HepG2 (cell line): ENCODE results near the gene SYNC. TPM values are rescaled to one million over a fixed set of nuclear protein-coding genes. Genes with fewer than 3 reads are reported as not detected.

ENCODE experiments used
- ATAC-seq: fragments of 200-7000 bp; cut with Tn5 transposase; 3 replicates; pipeline ENCODE4 v1.9.1; 2020; ENCODE audit warnings: mild to moderate bottlenecking, moderate library complexity
- BruUV-seq: library from RNA; stranded (reverse); fragments of 400-500 nt; replicated peaks from 2 replicates; lab custom pipeline; 2021; lab: Mats Ljungman, UMichigan
- CTCF ChIA-PET: fragments of 300-600 bp; formaldehyde crosslinking; extraction: SDS; loops from one replicate; lab custom pipeline; 2021; ENCODE audit warnings: low total read pairs, inconsistent platforms, low intra/inter-chr PET ratio; lab: Yijun Ruan, JAX
- POLR2A ChIA-PET: fragments of 350-600 bp; sonication (Branson Sonifier 250); formaldehyde crosslinking; loops from one replicate; lab custom pipeline; 2020; ENCODE audit warnings: antibody characterized with exemption, inconsistent platforms; lab: Yijun Ruan, JAX
- DNase-seq: peaks from one replicate; pipeline ENCODE4 v3.0.0-alpha.2; 2015; ENCODE audit warnings: low spot score
- FAIRE-seq: peaks from 3 replicates; lab custom pipeline; 2011; peaks lifted over from hg19 to GRCh38; lab: Jason Lieb, UNC
- H2AFZ ChIP-seq: one replicate; pipeline ENCODE4 v1.6.1; 2011; ENCODE audit warnings: low read length, inconsistent platforms
- H3K27ac ChIP-seq: fragments of 300-600 bp; 3 replicates; pipeline ENCODE4 v1.8.0; 2011; ENCODE audit warnings: mixed run types, mild to moderate bottlenecking, mixed read lengths, low read length, inconsistent platforms; ENCODE audit not compliant: insufficient read depth; ENCODE audit errors: extremely low read length
- H3K27me3 ChIP-seq, 2 experiments: fragments of 200-600 bp in 1 of 2; 2 replicates in 1 of 2; 3 replicates in 1 of 2; pipeline versions ENCODE4 v1.6.0 to v1.8.0; 2011; ENCODE audit warnings: low read length in 2 of 2, mild to moderate bottlenecking in 2 of 2, moderate library complexity in 2 of 2, inconsistent platforms in 1 of 2; ENCODE audit not compliant: insufficient read depth in 2 of 2, control insufficient read depth in 1 of 2
- H3K36me3 ChIP-seq, 2 experiments: fragments of 200-600 bp in 1 of 2; replicated peaks in 1 of 2; 2 replicates in 1 of 2; 3 replicates in 1 of 2; pipeline versions ENCODE4 v1.5.1 to v1.8.0; 2011; ENCODE audit warnings: low read length in 2 of 2, inconsistent platforms in 1 of 2; ENCODE audit not compliant: insufficient read depth in 2 of 2, control insufficient read depth in 1 of 2
- H3K4me1 ChIP-seq: 2 replicates; pipeline ENCODE4 v1.5.1; 2012; ENCODE audit warnings: low read length, inconsistent platforms; ENCODE audit not compliant: insufficient read depth
- H3K4me2 ChIP-seq: 2 replicates; pipeline ENCODE4 v1.6.0; 2011; ENCODE audit warnings: low read depth, low read length, inconsistent platforms
- H3K4me3 ChIP-seq, 3 experiments: fragments of 200-600 bp in 1 of 3; sonication (generic), shearing (Covaris generic) in 1 of 3; replicated peaks in 1 of 3; 2 replicates each; pipeline ENCODE4 v1.5.1; 2011 to 2016; ENCODE audit warnings: low read length in 3 of 3, inconsistent platforms in 2 of 3, low read depth in 2 of 3, mild to moderate bottlenecking in 2 of 3, control low read depth in 1 of 3, mixed read lengths in 1 of 3; ENCODE audit not compliant: insufficient read depth in 1 of 3
- H3K79me2 ChIP-seq: one replicate; pipeline ENCODE4 v1.6.1; 2011; ENCODE audit warnings: low read length, inconsistent platforms; ENCODE audit not compliant: insufficient read depth
- H3K9ac ChIP-seq: 2 replicates; pipeline ENCODE4 v1.6.0; 2011; ENCODE audit warnings: mild to moderate bottlenecking, low read depth, low read length, inconsistent platforms; ENCODE audit not compliant: insufficient read depth
- H3K9me3 ChIP-seq: 2 replicates; pipeline ENCODE4 v1.5.1; 2012; ENCODE audit warnings: mild to moderate bottlenecking, low read length
- H4K20me1 ChIP-seq: 2 replicates; pipeline ENCODE4 v1.6.0; 2011; ENCODE audit warnings: inconsistent platforms, mild to moderate bottlenecking, low read length, moderate library complexity; ENCODE audit not compliant: insufficient read depth
- CCAR2 ChIP-seq: fragments of 200-400 bp; formaldehyde crosslinking; optimal IDR thresholded peaks from 2 replicates; pipeline ENCODE3; 2018; ENCODE audit warnings: low read depth, mild to moderate bottlenecking, low read length, moderate library complexity
- HMG20B ChIP-seq: conservative IDR thresholded peaks from 2 replicates; pipeline ENCODE4 v1.6.1; 2016; ENCODE audit warnings: missing genetic modification reagents, missing compliant biosample characterization
- KLF13 ChIP-seq: sonication (generic); formaldehyde crosslinking; IDR thresholded peaks from 2 replicates; pipeline ENCODE4 v1.4.0; 2020; ENCODE audit warnings: mild to moderate bottlenecking, missing genetic modification reagents
- KLF16 ChIP-seq, 2 experiments: sonication (generic) in 1 of 2; formaldehyde crosslinking in 1 of 2; IDR thresholded peaks; 2 replicates each; pipeline versions ENCODE4 v1.6.1 to v1.8.0; 2016 to 2023; ENCODE audit warnings: missing genetic modification reagents in 2 of 2, missing compliant biosample characterization in 1 of 2
- MAF1 ChIP-seq: sonication (generic); formaldehyde crosslinking; IDR thresholded peaks from 2 replicates; pipeline ENCODE4 v1.5.0; 2020; ENCODE audit warnings: missing genetic modification reagents, borderline replicate concordance
- NFYB ChIP-seq: sonication (generic); formaldehyde crosslinking; IDR thresholded peaks from 2 replicates; pipeline ENCODE4 v1.4.0; 2020; ENCODE audit warnings: missing genetic modification reagents
- NR1H2 ChIP-seq: sonication (generic); formaldehyde crosslinking; IDR thresholded peaks from 2 replicates; pipeline ENCODE4 v1.8.1; 2022; ENCODE audit warnings: low read depth, missing genetic modification reagents, borderline replicate concordance
- TOE1 ChIP-seq: sonication (generic); formaldehyde crosslinking; IDR thresholded peaks from 2 replicates; pipeline ENCODE4 v1.4.0; 2020; ENCODE audit warnings: mild to moderate bottlenecking, missing genetic modification reagents
- ZBTB3 ChIP-seq: sonication (generic); formaldehyde crosslinking; IDR thresholded peaks from 2 replicates; pipeline ENCODE4 v1.4.0; 2020; ENCODE audit warnings: low read depth, mild to moderate bottlenecking, moderate library complexity, missing genetic modification reagents, borderline replicate concordance
- ZFY ChIP-seq: sonication (generic); formaldehyde crosslinking; IDR thresholded peaks from 2 replicates; pipeline ENCODE4 v1.4.0; 2020; ENCODE audit warnings: missing genetic modification reagents
- ZNF557 ChIP-seq: sonication (generic); formaldehyde crosslinking; IDR thresholded peaks from 2 replicates; pipeline ENCODE4 v1.4.0; 2020; ENCODE audit warnings: missing genetic modification reagents
- ZNF709 ChIP-seq: sonication (generic); formaldehyde crosslinking; IDR thresholded peaks from 2 replicates; pipeline ENCODE4 v1.5.0; 2020; ENCODE audit warnings: mild to moderate bottlenecking, missing genetic modification reagents
- ZNF768 ChIP-seq: sonication (generic); formaldehyde crosslinking; IDR thresholded peaks from 2 replicates; pipeline ENCODE4 v1.4.0; 2020; ENCODE audit warnings: missing genetic modification reagents
- WGBS: methylation state at CpG from one replicate; pipeline ENCODE4 v1.1.6; 2017; ENCODE audit warnings: low lambda C conversion rate; 5-methylcytosine and 5-hydroxymethylcytosine counted together
- in situ Hi-C: cut with HindIII; loops from 2 replicates; pipeline ENCODE4 v1.10.0; 2017; ENCODE audit warnings: low pct_unique_long_range_greater_than_20kb; ENCODE audit not compliant: extremely low pct_ligation_motif_present
- intact Hi-C: fragments of 100-400 bp; cut with micrococcal nuclease; formaldehyde crosslinking; loops from one replicate; pipeline ENCODE4 v1.10.0; 2022; ENCODE audit not compliant: unreplicated experiment
- polyA plus RNA-seq, 8 experiments: library from polyadenylated mRNA; depleted of rRNA in 3 of 8; stranded (reverse) in 7 of 8; unstranded in 1 of 8; fragments of >200 nt; fragmentation: Illumina TruSeq in 4 of 8; extraction: Trizol in 4 of 8; gene quantifications; 2 replicates each; pipeline versions ENCODE4 v1.2.1 to v1.2.3, GENCODE V29; 2011 to 2016; ENCODE audit warnings: low read depth in 4 of 8, missing spikeins in 1 of 8, mixed read lengths in 1 of 8; ENCODE audit not compliant: insufficient read depth in 1 of 8
- total RNA-seq, 5 experiments: library from RNA; depleted of rRNA; stranded (reverse); fragments of >200 nt; fragmentation: Illumina TruSeq; extraction: Trizol; gene quantifications; 2 replicates each; pipeline ENCODE4 v1.2.3, GENCODE V29; 2016; ENCODE audit warnings: low read depth in 1 of 5
- TF ChIP-seq, protein P1 (sequence below): sonication (generic); formaldehyde crosslinking; IDR thresholded peaks from 2 replicates; pipeline ENCODE4 v1.4.0; 2020; ENCODE audit warnings: missing genetic modification reagents, borderline replicate concordance
- TF ChIP-seq, protein P2 (sequence below): sonication (generic); formaldehyde crosslinking; IDR thresholded peaks from 2 replicates; pipeline ENCODE4 v1.4.0; 2020; ENCODE audit warnings: mild to moderate bottlenecking, low read depth, missing genetic modification reagents

The SYNC gene
- total and polyA plus RNA-seq, 2 of the 13 experiments (the other 11 are each of a cell fraction or from before 2014, with no cell fraction given) = 2.4 to 5.4 TPM

DNA sequence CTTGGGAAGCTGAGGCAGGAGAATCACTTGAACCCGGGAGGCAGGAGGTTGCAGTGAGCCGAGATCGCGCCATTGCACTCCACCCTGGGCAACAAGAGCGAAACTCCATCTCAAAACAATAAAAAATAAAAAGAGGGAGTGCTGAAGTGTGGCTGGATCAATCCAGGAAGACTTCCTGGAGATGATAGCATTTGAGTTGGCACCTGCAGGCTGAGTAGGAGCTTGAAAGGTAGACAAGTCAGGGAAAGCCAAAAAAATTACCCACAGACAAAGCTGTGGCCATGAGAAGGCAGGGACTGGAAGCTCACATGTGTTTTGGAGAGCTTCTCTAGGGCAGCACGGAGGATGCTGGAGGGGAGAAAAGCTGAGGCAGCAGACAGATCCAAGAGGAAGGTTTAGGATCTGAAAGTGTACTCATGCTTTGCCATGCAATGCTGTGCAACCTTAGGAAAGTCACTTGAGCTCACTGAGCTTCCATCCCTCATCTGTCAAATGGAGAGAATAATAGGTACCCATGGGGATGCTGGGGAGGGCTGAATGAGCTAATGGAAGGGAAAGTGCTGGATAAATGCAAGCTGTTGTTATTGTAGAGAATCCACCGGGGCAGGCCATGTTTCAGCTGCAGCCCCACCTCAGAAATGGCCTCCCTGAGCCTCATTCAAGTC is 26.0 kb upstream of the SYNC start:
- Histone ChIP-seq H4K20me1 (no peaks in the 10 kb centered on the region), H2AFZ (no peak overlapping the region), H3K27me3 (peaks cover 2 to 10% of the 10 kb centered on the region in 2 experiments; a peak in 2 of 5 replicates), H3K9ac (no peak overlapping the region), H3K4me1 (peaks cover 46% of the 10 kb centered on the region), H3K9me3 (no peaks in the 10 kb centered on the region), H3K27ac (no peak overlapping the region), H3K4me3 (no peak overlapping the region), H3K36me3 (no peaks in the 10 kb centered on the region), H3K4me2 (no peak overlapping the region), H3K79me2 (no peaks in the 10 kb centered on the region)
- ChIA-PET POLR2A (interaction anchor here (0.9 to 2.0 kb wide), 6 partner anchors 9 to 78 kb away, joined by 4 to 9 read pairs (median 6); partner anchors contain the start of gene RBBP4), CTCF (interaction anchor here (2.2 kb wide), 1 partner anchor 17 kb away, joined by 6 read pairs; no protein-coding TSS in a partner anchor)
- in situ Hi-C loops = no loop called here
- DNase-seq (no peak), FAIRE-seq (no peak), ATAC-seq (no peak)
- BruUV-seq = no TSS peak
- TF ChIP-seq KLF16 (CRISPR knock-in tag; IDR thresholded peaks at IDR 0.05) (no peak), ZNF768 (CRISPR knock-in tag) (peak; percentile 62; the same call in 1 of the 2 replicates)
- WGBS = 48% methylated on average over 7 of the region's 7 CpGs
- intact Hi-C loops = no loop called here

DNA sequence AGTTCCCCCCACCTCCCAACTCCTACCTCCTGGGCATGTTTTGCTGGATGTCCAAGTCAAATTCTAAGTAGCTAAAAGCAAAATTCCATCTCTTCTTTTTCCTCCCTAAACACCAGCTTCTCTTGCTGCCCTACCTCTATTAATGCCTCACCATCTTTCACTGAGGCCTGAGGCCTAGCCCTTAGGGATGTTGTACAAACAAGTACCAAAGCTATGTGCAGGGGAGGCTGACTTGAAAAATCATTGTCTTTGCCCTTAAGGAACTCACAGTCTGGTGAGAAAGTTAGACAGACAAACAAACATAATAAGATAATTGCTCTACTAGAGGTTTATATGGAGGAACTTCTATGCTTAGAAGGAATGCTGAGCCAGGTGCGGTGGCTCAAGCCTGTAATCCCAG is 25.3 kb upstream of the SYNC start:
- H3K9ac ChIP-seq = no peak overlapping the region
- no peaks in the 10 kb centered on the region for H3K79me2 ChIP-seq
- no peaks in the 10 kb centered on the region for H3K36me3 ChIP-seq
- H2AFZ ChIP-seq = no peak overlapping the region
- peaks cover 41% of the 10 kb centered on the region for H3K4me1 ChIP-seq
- DNase-seq = no peak
- intact Hi-C loops (no loop called here), in situ Hi-C loops (no loop called here)
- H3K27me3 ChIP-seq = peaks cover 2 to 10% of the 10 kb centered on the region in 2 experiments; a peak in 2 of 5 replicates
- H4K20me1 ChIP-seq = no peaks in the 10 kb centered on the region
- BruUV-seq = no TSS peak
- H3K27ac ChIP-seq = no peak overlapping the region
- CTCF ChIA-PET = no interaction called here
- no peak overlapping the region for H3K4me2 ChIP-seq
- ATAC-seq = no peak
- FAIRE-seq = no peak
- H3K9me3 ChIP-seq = no peaks in the 10 kb centered on the region
- WGBS = 56% methylated on average over 1 of the region's 1 CpG
- POLR2A ChIA-PET = interaction anchor here (0.9 to 1.5 kb wide), 2 partner anchors 12 to 32 kb away, joined by 5 to 9 read pairs; no protein-coding TSS in a partner anchor
- H3K4me3 ChIP-seq = no peak overlapping the region
- TF ChIP-seq ZNF557 (CRISPR knock-in tag) (no peak), TOE1 (CRISPR knock-in tag) (no peak), CCAR2 (no peak), HMG20B (CRISPR knock-in tag) (no peak), ZNF709 (CRISPR knock-in tag) (no peak), MAF1 (CRISPR knock-in tag) (no peak), ZFY (no peak), NR1H2 (no peak), KLF16 (CRISPR knock-in tag; IDR thresholded peaks at IDR 0.05) (no peak), NFYB (CRISPR knock-in tag) (no peak), KLF13 (CRISPR knock-in tag) (no peak), ZBTB3 (CRISPR knock-in tag) (no peak)
- TF ChIP-seq, protein P1, sequence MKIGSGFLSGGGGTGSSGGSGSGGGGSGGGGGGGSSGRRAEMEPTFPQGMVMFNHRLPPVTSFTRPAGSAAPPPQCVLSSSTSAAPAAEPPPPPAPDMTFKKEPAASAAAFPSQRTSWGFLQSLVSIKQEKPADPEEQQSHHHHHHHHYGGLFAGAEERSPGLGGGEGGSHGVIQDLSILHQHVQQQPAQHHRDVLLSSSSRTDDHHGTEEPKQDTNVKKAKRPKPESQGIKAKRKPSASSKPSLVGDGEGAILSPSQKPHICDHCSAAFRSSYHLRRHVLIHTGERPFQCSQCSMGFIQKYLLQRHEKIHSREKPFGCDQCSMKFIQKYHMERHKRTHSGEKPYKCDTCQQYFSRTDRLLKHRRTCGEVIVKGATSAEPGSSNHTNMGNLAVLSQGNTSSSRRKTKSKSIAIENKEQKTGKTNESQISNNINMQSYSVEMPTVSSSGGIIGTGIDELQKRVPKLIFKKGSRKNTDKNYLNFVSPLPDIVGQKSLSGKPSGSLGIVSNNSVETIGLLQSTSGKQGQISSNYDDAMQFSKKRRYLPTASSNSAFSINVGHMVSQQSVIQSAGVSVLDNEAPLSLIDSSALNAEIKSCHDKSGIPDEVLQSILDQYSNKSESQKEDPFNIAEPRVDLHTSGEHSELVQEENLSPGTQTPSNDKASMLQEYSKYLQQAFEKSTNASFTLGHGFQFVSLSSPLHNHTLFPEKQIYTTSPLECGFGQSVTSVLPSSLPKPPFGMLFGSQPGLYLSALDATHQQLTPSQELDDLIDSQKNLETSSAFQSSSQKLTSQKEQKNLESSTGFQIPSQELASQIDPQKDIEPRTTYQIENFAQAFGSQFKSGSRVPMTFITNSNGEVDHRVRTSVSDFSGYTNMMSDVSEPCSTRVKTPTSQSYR (CRISPR knock-in tag) = no peak
- TF ChIP-seq, protein P2, sequence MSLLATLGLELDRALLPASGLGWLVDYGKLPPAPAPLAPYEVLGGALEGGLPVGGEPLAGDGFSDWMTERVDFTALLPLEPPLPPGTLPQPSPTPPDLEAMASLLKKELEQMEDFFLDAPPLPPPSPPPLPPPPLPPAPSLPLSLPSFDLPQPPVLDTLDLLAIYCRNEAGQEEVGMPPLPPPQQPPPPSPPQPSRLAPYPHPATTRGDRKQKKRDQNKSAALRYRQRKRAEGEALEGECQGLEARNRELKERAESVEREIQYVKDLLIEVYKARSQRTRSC (CRISPR knock-in tag) = no peak
